Esophagus squamous epithelium (tissue), 4 donors: ENCODE data around the gene GPSM1.

ENCODE experiments used
- POLR2A ChIP-seq, 4 donors: fragments of 450-650 bp; IDR thresholded peaks; one replicate each; pipeline ENCODE4 v1.6.1; 2017; ENCODE audit warnings: antibody characterized with exemption in 4 of 4, mild to moderate bottlenecking in 4 of 4, moderate library complexity in 3 of 4
- TF ChIP-seq, protein P1 (sequence below), 6 experiments: fragments of 450-650 bp in 4 of 6; fragments of 200-600 bp in 2 of 6; sonication (generic) in 2 of 6; IDR thresholded peaks; one replicate each; pipeline ENCODE4 v1.5.1; 2016 to 2019; ENCODE audit warnings: antibody characterized with exemption in 6 of 6, mild to moderate bottlenecking in 4 of 6, moderate library complexity in 4 of 6

DNA sequence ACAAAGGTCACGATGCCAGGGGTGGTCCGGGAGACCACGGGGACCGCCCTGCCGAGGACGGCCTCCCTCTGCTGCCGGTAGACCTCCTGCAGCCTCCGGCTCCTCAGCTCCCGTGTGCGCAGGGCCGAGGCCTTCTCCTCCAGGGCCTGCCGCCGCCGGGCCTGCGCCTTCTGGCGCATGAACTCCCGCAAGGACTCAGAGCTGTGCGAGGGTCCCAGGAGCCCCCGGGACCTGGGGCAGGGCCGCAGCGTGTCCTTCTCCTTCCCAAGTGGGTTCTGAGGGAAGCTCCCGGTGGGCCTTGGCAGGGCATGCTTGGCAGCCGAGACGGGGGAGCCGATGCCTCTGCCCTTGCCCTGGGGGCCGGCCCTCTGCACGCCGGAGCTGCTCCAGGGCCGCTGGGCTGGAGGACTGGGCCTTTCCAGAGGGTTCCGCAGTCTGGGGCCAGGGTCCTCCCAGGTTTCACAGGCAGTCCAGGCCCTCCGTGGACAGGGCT lies 36.8 kb upstream of the GPSM1 start:
- TF ChIP-seq, protein P1, sequence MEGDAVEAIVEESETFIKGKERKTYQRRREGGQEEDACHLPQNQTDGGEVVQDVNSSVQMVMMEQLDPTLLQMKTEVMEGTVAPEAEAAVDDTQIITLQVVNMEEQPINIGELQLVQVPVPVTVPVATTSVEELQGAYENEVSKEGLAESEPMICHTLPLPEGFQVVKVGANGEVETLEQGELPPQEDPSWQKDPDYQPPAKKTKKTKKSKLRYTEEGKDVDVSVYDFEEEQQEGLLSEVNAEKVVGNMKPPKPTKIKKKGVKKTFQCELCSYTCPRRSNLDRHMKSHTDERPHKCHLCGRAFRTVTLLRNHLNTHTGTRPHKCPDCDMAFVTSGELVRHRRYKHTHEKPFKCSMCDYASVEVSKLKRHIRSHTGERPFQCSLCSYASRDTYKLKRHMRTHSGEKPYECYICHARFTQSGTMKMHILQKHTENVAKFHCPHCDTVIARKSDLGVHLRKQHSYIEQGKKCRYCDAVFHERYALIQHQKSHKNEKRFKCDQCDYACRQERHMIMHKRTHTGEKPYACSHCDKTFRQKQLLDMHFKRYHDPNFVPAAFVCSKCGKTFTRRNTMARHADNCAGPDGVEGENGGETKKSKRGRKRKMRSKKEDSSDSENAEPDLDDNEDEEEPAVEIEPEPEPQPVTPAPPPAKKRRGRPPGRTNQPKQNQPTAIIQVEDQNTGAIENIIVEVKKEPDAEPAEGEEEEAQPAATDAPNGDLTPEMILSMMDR (IDR thresholded peaks at IDR 0.05) = no peak
- TF ChIP-seq POLR2A (IDR thresholded peaks at IDR 0.05) = no peak
